Esophagus squamous epithelium (tissue), 5 donors: Measurements from ENCODE around the gene TMEM59L. TPM values are rescaled to one million over a fixed set of nuclear protein-coding genes. Genes with fewer than 3 reads are reported as not detected.

Source experiments
- DNase-seq: peaks from one replicate; lab custom pipeline; 2025; lab: John Stamatoyannopoulos, UW
- H3K27ac ChIP-seq, 4 donors: fragments of 200-600 bp; sonication (generic); one replicate each; pipeline ENCODE4 v1.5.1; 2016 to 2019; ENCODE audit warnings: mild to moderate bottlenecking in 1 of 4
- H3K27me3 ChIP-seq, 4 donors: fragments of 200-600 bp; sonication (generic); 1 replicate in 3 of 4; 2 replicates in 1 of 4; pipeline versions ENCODE4 v1.5.1 to v1.6.0; 2017 to 2021; ENCODE audit warnings: antibody characterized with exemption in 1 of 4
- H3K36me3 ChIP-seq, 3 donors: fragments of 200-600 bp; sonication (generic); one replicate each; pipeline ENCODE4 v1.5.1; 2016 to 2019
- H3K4me1 ChIP-seq, 3 donors: fragments of 200-600 bp; sonication (generic); one replicate each; pipeline ENCODE4 v1.5.1; 2017 to 2019
- H3K4me3 ChIP-seq, 4 donors: fragments of 200-600 bp; sonication (generic); 1 replicate in 3 of 4; 2 replicates in 1 of 4; pipeline ENCODE4 v1.5.1; 2016 to 2019; ENCODE audit warnings: mild to moderate bottlenecking in 2 of 4, moderate library complexity in 1 of 4
- H3K9me3 ChIP-seq, 3 donors: fragments of 200-600 bp; sonication (generic); one replicate each; pipeline ENCODE4 v1.5.1; 2016 to 2019
- POLR2A ChIP-seq, 4 donors: fragments of 450-650 bp; IDR thresholded peaks; one replicate each; pipeline ENCODE4 v1.6.1; 2017; ENCODE audit warnings: antibody characterized with exemption in 4 of 4, mild to moderate bottlenecking in 4 of 4, moderate library complexity in 3 of 4
- WGBS, 2 donors: methylation state at CpG; one replicate each; pipeline ENCODE4 v1.1.5; 2018; 5-methylcytosine and 5-hydroxymethylcytosine counted together
- intact Hi-C: fragments of 100-400 bp; cut with DNase I; formaldehyde crosslinking; loops from one replicate; pipeline ENCODE4 v1.15.0; 2022
- total RNA-seq, 4 donors: library from RNA; depleted of rRNA; stranded (reverse); fragments of >200 nt; gene quantifications; one replicate each; pipeline ENCODE4 v1.1.0, GENCODE V29; 2016
- TF ChIP-seq, protein P1 (sequence below), 6 experiments: fragments of 450-650 bp in 4 of 6; fragments of 200-600 bp in 2 of 6; sonication (generic) in 2 of 6; IDR thresholded peaks; one replicate each; pipeline ENCODE4 v1.5.1; 2016 to 2019; ENCODE audit warnings: antibody characterized with exemption in 6 of 6, mild to moderate bottlenecking in 4 of 6, moderate library complexity in 4 of 6
- donor health status: DM: yes; HTN: yes; CAD: no.

The TMEM59L gene
- total RNA-seq, 4 donors from 2014 or later, result 0.18 to 2.7 TPM; not detected in 2

- intact Hi-C loops, result no loop called here
- H3K36me3 ChIP-seq, result no peaks in the 10 kb centered on the region
- H3K4me1 ChIP-seq, result peaks cover 15 to 51% (median 28%) of the 10 kb centered on the region in 3 donors
- H3K4me3 ChIP-seq, result peak overlapping the region in 2 of 4 donors; percentile 3 to 28
- no peak for TF ChIP-seq POLR2A (IDR thresholded peaks at IDR 0.05)
- TF ChIP-seq, protein P1, sequence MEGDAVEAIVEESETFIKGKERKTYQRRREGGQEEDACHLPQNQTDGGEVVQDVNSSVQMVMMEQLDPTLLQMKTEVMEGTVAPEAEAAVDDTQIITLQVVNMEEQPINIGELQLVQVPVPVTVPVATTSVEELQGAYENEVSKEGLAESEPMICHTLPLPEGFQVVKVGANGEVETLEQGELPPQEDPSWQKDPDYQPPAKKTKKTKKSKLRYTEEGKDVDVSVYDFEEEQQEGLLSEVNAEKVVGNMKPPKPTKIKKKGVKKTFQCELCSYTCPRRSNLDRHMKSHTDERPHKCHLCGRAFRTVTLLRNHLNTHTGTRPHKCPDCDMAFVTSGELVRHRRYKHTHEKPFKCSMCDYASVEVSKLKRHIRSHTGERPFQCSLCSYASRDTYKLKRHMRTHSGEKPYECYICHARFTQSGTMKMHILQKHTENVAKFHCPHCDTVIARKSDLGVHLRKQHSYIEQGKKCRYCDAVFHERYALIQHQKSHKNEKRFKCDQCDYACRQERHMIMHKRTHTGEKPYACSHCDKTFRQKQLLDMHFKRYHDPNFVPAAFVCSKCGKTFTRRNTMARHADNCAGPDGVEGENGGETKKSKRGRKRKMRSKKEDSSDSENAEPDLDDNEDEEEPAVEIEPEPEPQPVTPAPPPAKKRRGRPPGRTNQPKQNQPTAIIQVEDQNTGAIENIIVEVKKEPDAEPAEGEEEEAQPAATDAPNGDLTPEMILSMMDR (IDR thresholded peaks at IDR 0.05), result no peak
- no peaks in the 10 kb centered on the region for H3K27me3 ChIP-seq
- 54 to 70% methylated on average over 5 to 14 of the region's 15 CpGs for WGBS, 2 donors
- no peak for DNase-seq
- peak overlapping the region in 3 of 4 donors; percentile 53 to 61 (median 61) for H3K27ac ChIP-seq
- no peaks in the 10 kb centered on the region for H3K9me3 ChIP-seq
Measured at GRCh38 chr19:18644196-18645034, 31.7 kb downstream of the TMEM59L start.

DNA sequence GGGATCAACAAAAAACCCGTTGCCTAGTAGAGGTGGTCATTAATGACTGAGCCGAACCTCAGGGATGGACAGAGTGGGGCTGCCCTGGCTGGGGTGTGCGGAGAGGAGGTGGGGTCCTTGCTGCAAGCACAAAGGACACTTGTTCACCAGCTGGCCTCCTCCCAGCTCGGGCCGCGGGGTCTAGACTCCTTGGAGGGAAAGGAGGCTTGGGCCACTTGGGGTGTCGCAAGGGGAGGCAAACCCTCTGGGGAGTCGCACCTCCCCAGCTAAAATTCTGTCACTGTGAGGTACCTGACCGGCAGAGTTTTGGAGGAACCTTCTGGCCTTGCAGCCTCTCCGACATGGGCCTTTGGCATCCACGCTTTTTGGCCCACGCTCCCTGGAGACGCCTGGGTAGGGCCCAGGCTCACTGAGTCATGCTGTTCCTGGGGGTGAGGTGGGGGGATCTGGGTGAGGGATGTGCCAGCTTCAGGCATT is 32.4 kb downstream of the TMEM59L start:
- no peaks in the 10 kb centered on the region for H3K27me3 ChIP-seq
- WGBS, 2 donors, result 56% methylated on average over 10 of the region's 13 CpGs; no CpG with 5 or more reads in 1 of the 2 donors
- H3K9me3 ChIP-seq, result no peaks in the 10 kb centered on the region
- TF ChIP-seq, protein P1 (IDR thresholded peaks at IDR 0.05), result no peak
- no peak for TF ChIP-seq POLR2A (IDR thresholded peaks at IDR 0.05)
- H3K36me3 ChIP-seq, result no peaks in the 10 kb centered on the region
- H3K27ac ChIP-seq, result peak overlapping the region in 3 of 4 donors; percentile 53 to 61 (median 61)
- intact Hi-C loops, result no loop called here
- peak overlapping the region in 2 of 4 donors; percentile 3 to 28 for H3K4me3 ChIP-seq
- DNase-seq, result no peak
- peaks cover 22 to 52% (median 34%) of the 10 kb centered on the region in 3 donors for H3K4me1 ChIP-seq

DNA sequence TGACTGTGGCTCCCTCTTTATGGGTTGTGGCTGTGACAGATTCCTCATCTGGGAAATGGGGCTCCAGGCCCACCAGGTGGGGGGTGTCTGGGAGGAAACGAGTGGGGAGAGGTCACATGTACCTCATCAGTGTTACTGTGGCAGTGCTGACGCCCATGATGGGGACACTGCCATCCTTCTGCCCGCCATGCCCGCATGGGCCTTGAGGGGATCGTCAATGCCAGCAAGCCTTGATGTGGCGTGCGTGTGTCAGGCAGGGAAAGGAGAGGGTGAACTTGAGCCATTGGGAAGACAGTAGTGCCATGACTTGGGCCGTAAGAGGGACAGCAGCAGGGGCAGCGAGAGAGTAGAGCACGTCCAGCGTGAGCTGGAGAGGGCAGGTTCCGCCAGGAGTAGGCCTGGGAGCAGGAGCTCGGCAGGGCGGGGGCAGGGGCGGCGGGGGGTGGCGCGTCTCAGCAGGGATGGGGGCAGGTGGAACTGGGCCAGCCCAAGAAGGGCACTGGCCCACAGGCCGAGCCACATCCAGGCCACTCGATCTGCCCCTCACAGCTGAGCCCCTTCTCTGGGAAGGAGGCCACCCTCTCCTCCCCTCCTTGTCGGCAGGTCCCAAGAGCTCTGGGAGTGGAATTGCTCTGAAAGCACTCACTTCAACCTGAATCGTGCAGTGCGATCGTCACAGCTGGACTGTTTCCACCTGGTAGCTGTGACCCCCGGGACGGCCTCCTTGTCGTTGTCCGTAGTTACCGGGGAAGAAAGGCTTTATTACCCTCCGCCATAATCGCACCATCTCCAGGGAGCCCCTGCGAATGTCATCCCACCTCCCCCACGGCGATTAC is 34.1 kb downstream of the TMEM59L start:
- WGBS, 2 donors, result 90 to 97% methylated on average over 19 to 24 of the region's 34 CpGs
- Histone ChIP-seq H3K36me3 (no peaks in the 10 kb centered on the region), H3K27ac (peak overlapping the region in 2 of 4 donors; percentile 21 to 77), H3K9me3 (no peaks in the 10 kb centered on the region), H3K4me3 (no peak overlapping the region), H3K4me1 (peaks cover 25 to 69% (median 50%) of the 10 kb centered on the region in 3 donors), H3K27me3 (no peaks in the 10 kb centered on the region)
- TF ChIP-seq, protein P1 (IDR thresholded peaks at IDR 0.05), result no peak
- TF ChIP-seq POLR2A (IDR thresholded peaks at IDR 0.05), result no peak
- intact Hi-C loops, result no loop called here
- no peak for DNase-seq

- H3K27ac ChIP-seq, result peak overlapping the region in 3 of 4 donors; percentile 77 to 95 (median 86)
- 92 to 100% methylated on average over 1 of the region's 1 CpG for WGBS, 2 donors
- H3K27me3 ChIP-seq, result no peaks in the 10 kb centered on the region
- DNase-seq, result no peak
- intact Hi-C loops, result no loop called here
- peaks cover 25 to 73% (median 53%) of the 10 kb centered on the region in 3 donors for H3K4me1 ChIP-seq
- H3K9me3 ChIP-seq, result no peaks in the 10 kb centered on the region
- TF ChIP-seq, protein P1 (IDR thresholded peaks at IDR 0.05), result no peak
- no peak for TF ChIP-seq POLR2A (IDR thresholded peaks at IDR 0.05)
- H3K4me3 ChIP-seq, result no peak overlapping the region
- H3K36me3 ChIP-seq, result no peaks in the 10 kb centered on the region
Measured at GRCh38 chr19:18647371-18647767, 34.7 kb downstream of the TMEM59L start.
